Measurements from ENCODE around the gene ADAM22.
"Not testable (repeated sequence)": the region's sequence is repeated elsewhere in the genome, so short reads cannot be mapped to it uniquely, and the experiment has no call there.

The ADAM22 gene, protein sequence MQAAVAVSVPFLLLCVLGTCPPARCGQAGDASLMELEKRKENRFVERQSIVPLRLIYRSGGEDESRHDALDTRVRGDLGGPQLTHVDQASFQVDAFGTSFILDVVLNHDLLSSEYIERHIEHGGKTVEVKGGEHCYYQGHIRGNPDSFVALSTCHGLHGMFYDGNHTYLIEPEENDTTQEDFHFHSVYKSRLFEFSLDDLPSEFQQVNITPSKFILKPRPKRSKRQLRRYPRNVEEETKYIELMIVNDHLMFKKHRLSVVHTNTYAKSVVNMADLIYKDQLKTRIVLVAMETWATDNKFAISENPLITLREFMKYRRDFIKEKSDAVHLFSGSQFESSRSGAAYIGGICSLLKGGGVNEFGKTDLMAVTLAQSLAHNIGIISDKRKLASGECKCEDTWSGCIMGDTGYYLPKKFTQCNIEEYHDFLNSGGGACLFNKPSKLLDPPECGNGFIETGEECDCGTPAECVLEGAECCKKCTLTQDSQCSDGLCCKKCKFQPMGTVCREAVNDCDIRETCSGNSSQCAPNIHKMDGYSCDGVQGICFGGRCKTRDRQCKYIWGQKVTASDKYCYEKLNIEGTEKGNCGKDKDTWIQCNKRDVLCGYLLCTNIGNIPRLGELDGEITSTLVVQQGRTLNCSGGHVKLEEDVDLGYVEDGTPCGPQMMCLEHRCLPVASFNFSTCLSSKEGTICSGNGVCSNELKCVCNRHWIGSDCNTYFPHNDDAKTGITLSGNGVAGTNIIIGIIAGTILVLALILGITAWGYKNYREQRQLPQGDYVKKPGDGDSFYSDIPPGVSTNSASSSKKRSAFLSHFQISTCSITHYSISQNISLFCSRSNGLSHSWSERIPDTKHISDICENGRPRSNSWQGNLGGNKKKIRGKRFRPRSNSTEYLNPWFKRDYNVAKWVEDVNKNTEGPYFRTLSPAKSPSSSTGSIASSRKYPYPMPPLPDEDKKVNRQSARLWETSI

DNA sequence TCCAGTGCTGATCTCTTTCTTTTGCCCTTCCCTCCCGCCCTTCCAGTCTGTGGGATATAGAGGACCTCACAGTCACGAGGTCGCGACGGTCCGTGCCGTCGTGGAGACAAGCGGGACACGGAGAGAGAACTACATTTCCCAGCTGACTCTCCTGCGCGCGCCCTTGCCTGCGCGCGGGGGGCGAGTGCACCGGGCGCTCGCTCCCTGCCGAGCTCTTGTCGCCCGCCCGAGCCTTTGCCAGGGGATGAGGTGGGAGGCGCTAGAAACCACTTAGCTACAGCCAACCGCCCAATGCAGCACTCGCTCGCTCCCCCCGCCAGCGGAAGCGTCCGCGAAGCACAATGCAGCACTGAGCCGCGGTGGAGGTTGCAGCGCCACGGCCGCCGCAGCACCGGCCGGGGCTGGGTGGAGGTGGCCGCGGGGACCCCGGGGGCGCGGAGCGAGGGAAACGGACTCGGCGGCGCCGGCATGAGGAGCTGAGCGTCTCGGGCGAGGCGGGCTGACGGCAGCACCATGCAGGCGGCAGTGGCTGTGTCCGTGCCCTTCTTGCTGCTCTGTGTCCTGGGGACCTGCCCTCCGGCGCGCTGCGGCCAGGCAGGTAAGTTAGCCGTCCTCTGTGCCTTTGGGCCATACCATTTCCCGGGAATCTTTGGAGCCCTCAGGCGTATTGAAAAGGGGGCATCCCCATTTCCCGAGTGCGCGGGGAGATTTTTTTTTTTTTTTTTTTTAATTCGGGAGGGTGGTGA, at the start of gene ADAM22:
Gene ADAM22, plus strand, starts transcription at position 299 of the 746 bp plus-strand sequence. Its CDS starts 215 bp downstream, at position 514.
- Histone ChIP-seq H3K9me3 (ENCODE audit: control insufficient read depth, insufficient read depth, low read length) (no peaks in the 10 kb centered on the region), H3K9ac (ENCODE audit: low read depth, low read length) (peak within 1 kb of the TSS; percentile 79), H3K4me1 (ENCODE audit: insufficient read depth, low read length) (no peaks in the 10 kb centered on the region), H3K36me3 (ENCODE audit: insufficient read depth, low read length) (no peaks in the 10 kb centered on the region)

GRCh38 chr7:87885018-87885417, 49.0 kb upstream of the ADAM22 start:
- Histone ChIP-seq H3K9me3 (ENCODE audit: control insufficient read depth, insufficient read depth, low read length) (no peaks in the 10 kb centered on the region), H3K36me3 (ENCODE audit: insufficient read depth, low read length) (0 out of 2 replicates have a peak, but pooled peaks cover 14% of the 10 kb centered on the region), H3K9ac (ENCODE audit: low read depth, low read length) (no peak overlapping the region), H3K4me1 (ENCODE audit: insufficient read depth, low read length) (no peaks in the 10 kb centered on the region)

- Histone ChIP-seq H3K36me3 (ENCODE audit: insufficient read depth, low read length) (0 out of 2 replicates have a peak, but pooled peaks cover 12% of the 10 kb centered on the region), H3K4me1 (ENCODE audit: insufficient read depth, low read length) (no peaks in the 10 kb centered on the region), H3K9me3 (ENCODE audit: control insufficient read depth, insufficient read depth, low read length) (no peaks in the 10 kb centered on the region), H3K9ac (ENCODE audit: low read depth, low read length) (no peak overlapping the region)
Measured at GRCh38 chr7:87886875-87887274, 47.2 kb upstream of the ADAM22 start.

- H3K9ac ChIP-seq (ENCODE audit: low read depth, low read length): no peak overlapping the region
- no peaks in the 10 kb centered on the region for H3K9me3 ChIP-seq (ENCODE audit: control insufficient read depth, insufficient read depth, low read length)
- H3K4me1 ChIP-seq (ENCODE audit: insufficient read depth, low read length): no peaks in the 10 kb centered on the region
- H3K36me3 ChIP-seq (ENCODE audit: insufficient read depth, low read length): peaks cover 12% of the 10 kb centered on the region
Measured at GRCh38 chr7:87895363-87895762, 38.7 kb upstream of the ADAM22 start.

DNA sequence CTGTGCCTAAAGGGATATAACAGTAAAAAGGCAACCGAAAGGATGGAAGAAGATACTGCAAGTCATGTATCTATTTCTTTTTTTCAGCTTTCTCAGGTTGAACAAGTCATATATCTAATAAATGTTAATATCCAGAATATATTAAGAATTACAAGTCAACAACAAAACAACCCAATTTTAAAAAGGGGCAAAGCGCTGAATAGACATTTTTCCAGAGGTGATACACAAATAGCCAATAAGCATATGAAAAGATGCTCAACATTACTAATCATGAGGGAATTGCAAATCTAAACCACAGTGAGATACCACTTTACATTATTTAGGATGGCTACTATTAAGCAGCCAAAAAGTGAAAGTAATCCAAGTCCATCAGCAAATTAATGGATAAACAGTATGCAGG, 34.8 kb upstream of the ADAM22 start:
- Histone ChIP-seq H3K9ac (ENCODE audit: low read depth, low read length) (no peak overlapping the region), H3K9me3 (ENCODE audit: control insufficient read depth, insufficient read depth, low read length) (no peaks in the 10 kb centered on the region), H3K4me1 (ENCODE audit: insufficient read depth, low read length) (no peaks in the 10 kb centered on the region), H3K36me3 (ENCODE audit: insufficient read depth, low read length) (peaks cover 9% of the 10 kb centered on the region)

DNA sequence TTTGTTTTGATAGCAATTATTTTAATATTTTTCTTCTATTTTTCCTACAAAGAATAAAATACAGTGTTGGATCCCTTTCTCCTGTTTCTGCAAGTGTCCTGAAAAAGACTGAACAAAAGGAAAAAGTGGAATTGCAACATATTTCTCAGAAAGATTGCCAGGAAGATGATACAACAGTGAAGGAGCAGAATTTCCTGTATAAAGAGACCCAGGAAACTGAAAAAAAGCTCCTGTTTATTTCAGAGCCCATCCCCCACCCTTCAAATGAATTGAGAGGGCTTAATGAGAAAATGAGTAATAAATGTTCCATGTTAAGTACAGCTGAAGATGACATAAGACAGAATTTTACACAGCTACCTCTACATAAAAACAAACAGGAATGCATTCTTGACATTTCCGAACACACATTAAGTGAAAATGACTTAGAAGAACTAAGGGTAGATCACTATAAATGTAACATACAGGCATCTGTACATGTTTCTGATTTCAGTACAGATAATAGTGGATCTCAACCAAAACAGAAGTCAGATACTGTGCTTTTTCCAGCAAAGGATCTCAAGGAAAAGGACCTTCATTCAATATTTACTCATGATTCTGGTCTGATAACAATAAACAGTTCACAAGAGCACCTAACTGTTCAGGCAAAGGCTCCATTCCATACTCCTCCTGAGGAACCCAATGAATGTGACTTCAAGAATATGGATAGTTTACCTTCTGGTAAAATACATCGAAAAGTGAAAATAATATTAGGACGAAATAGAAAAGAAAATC, 26.7 kb upstream of the ADAM22 start:
- H3K36me3 ChIP-seq (ENCODE audit: insufficient read depth, low read length); H3K9ac ChIP-seq (ENCODE audit: low read depth, low read length); H3K9me3 ChIP-seq (ENCODE audit: control insufficient read depth, insufficient read depth, low read length); H3K4me1 ChIP-seq (ENCODE audit: insufficient read depth, low read length): not testable (repeated sequence)

- not testable (repeated sequence) for H3K9me3 ChIP-seq (ENCODE audit: control insufficient read depth, insufficient read depth, low read length); H3K4me1 ChIP-seq (ENCODE audit: insufficient read depth, low read length); H3K9ac ChIP-seq (ENCODE audit: low read depth, low read length); H3K36me3 ChIP-seq (ENCODE audit: insufficient read depth, low read length)
Measured at GRCh38 chr7:87908814-87909213, 25.2 kb upstream of the ADAM22 start.

DNA sequence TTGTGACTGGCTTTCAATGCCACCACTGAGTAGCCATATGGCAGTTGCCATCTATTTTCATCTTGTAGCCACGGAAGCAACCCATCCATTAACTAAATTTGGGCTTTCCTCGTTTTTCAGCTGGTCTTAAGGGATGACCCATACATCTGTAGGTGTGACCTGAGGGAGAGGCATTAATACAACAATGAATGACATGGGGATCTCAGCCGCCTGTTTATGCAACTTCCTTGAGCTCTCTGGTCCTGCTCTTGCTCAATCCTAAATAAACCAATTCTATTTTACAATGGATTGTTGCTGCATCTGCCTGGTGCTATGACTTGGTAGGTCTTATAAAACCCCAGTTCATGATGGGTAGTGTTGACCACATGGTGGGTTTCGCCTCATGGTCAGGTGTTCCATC, 21.9 kb upstream of the ADAM22 start:
- H3K4me1 ChIP-seq (ENCODE audit: insufficient read depth, low read length): no peaks in the 10 kb centered on the region
- no peaks in the 10 kb centered on the region for H3K9me3 ChIP-seq (ENCODE audit: control insufficient read depth, insufficient read depth, low read length)
- H3K36me3 ChIP-seq (ENCODE audit: insufficient read depth, low read length): no peaks in the 10 kb centered on the region
- no peak overlapping the region for H3K9ac ChIP-seq (ENCODE audit: low read depth, low read length)

DNA sequence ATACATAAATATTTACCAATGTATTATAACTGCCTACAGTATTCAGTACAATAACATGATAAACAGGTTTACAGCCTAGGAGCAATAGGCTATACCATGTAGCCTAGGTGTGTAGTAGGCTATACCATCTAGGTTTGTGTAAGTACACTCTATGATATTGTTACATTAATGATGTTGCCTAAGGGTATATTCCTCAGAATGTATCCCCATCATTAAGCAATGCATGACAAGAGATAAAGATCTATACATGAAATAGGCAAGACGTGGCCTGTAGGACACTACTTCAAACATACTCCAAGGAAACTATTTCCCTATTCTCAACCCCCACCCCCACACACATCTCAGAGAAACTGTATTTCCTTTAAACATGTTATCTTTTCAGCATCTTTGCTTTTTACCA, 15.3 kb upstream of the ADAM22 start:
- no peaks in the 10 kb centered on the region for H3K9me3 ChIP-seq (ENCODE audit: control insufficient read depth, insufficient read depth, low read length)

GRCh38 chr7:87919875-87920274, 14.2 kb upstream of the ADAM22 start:
- Histone ChIP-seq H3K36me3 (ENCODE audit: insufficient read depth, low read length) (no peaks in the 10 kb centered on the region), H3K9me3 (ENCODE audit: control insufficient read depth, insufficient read depth, low read length) (no peaks in the 10 kb centered on the region)

More for the DNA sequence above, 15.3 kb upstream of the ADAM22 start:
- H3K36me3 ChIP-seq (ENCODE audit: insufficient read depth, low read length): no peaks in the 10 kb centered on the region
- H3K9ac ChIP-seq (ENCODE audit: low read depth, low read length): no peak overlapping the region
- H3K4me1 ChIP-seq (ENCODE audit: insufficient read depth, low read length): no peaks in the 10 kb centered on the region

GRCh38 chr7:87920578-87920977, 13.5 kb upstream of the ADAM22 start:
- Histone ChIP-seq H3K4me1 (ENCODE audit: insufficient read depth, low read length) (no peaks in the 10 kb centered on the region), H3K9ac (ENCODE audit: low read depth, low read length) (no peak overlapping the region), H3K36me3 (ENCODE audit: insufficient read depth, low read length) (no peaks in the 10 kb centered on the region), H3K9me3 (ENCODE audit: control insufficient read depth, insufficient read depth, low read length) (no peaks in the 10 kb centered on the region)

More at GRCh38 chr7:87919875-87920274, 14.2 kb upstream of the ADAM22 start:
- Histone ChIP-seq H3K9ac (ENCODE audit: low read depth, low read length) (no peak overlapping the region), H3K4me1 (ENCODE audit: insufficient read depth, low read length) (no peaks in the 10 kb centered on the region)

DNA sequence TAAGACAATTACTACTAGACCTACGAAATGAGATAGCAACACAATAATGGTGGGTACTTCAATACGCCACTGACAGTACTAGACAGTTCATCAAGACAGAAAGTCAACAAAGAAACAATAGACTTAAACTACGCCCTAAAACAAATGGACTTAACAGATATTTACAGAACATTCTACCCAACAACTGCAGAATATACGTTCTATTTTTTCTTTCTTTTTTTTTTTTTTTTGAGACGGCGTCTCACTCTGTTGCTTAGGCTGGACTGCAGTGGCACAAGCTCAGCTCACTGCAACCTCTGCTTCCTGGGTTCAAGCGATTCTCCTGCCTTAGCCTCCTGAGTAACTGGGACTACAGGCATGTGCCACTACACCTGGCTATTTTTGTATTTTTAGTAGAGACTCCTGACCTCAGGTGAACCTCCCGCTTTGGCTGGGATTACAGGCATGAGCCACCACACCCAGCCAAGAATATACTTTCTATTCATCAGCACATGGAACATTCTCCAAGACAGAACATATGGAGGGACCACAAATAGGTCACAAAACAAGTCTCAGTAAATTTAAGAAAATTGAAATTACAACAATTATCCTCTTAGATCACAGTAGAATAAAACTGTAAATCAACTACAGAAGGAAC, 11.2 kb upstream of the ADAM22 start:
- H3K9me3 ChIP-seq (ENCODE audit: control insufficient read depth, insufficient read depth, low read length); H3K4me1 ChIP-seq (ENCODE audit: insufficient read depth, low read length); H3K9ac ChIP-seq (ENCODE audit: low read depth, low read length); H3K36me3 ChIP-seq (ENCODE audit: insufficient read depth, low read length): not testable (repeated sequence)
